HTR-8/SVneo (cell line): ENCODE results near the gene RPL19.

Source experiments
- DNase-seq: peaks from one replicate; pipeline ENCODE4 v3.0.0; 2011; ENCODE audit warnings: low spot score, mixed read lengths; ENCODE audit not compliant: insufficient read length
- FAIRE-seq: peaks from 2 replicates; lab custom pipeline; 2011; peaks lifted over from hg19 to GRCh38; lab: Jason Lieb, UNC

Gene RPL19

DNA sequence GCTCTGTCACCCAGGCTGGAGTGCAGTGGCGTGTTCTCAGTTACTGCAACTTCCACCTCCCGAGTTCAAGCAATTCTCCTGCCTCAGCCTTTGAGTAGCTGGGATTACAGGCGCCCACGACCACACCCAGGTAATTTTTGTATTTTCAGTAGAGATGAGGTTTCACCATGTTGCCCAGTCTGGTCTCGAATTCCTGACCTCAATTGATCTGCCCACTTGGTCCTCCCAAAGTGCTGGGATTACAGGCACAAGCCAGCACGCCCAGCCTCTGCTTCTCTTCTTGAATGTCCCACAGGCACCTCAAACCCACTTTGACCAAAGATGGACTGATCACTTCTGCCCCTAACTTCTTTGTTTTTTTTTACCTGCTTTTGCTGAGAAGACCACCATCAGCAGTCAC, 29.5 kb upstream of the RPL19 start:
- FAIRE-seq = no peak

GRCh38 chr17:39171933-39172332, 28.1 kb upstream of the RPL19 start:
- FAIRE-seq (peak; percentile 57), DNase-seq (no peak)

More for the DNA sequence above, 29.5 kb upstream of the RPL19 start:
- no peak for DNase-seq

GRCh38 chr17:39173080-39173479, 27.0 kb upstream of the RPL19 start:
- DNase-seq (no peak), FAIRE-seq (no peak)

- FAIRE-seq = peak; percentile 4
- no peak for DNase-seq
These were observed 26.4 kb upstream of the RPL19 start for GRCh38 chr17:39173526-39174274.

DNA sequence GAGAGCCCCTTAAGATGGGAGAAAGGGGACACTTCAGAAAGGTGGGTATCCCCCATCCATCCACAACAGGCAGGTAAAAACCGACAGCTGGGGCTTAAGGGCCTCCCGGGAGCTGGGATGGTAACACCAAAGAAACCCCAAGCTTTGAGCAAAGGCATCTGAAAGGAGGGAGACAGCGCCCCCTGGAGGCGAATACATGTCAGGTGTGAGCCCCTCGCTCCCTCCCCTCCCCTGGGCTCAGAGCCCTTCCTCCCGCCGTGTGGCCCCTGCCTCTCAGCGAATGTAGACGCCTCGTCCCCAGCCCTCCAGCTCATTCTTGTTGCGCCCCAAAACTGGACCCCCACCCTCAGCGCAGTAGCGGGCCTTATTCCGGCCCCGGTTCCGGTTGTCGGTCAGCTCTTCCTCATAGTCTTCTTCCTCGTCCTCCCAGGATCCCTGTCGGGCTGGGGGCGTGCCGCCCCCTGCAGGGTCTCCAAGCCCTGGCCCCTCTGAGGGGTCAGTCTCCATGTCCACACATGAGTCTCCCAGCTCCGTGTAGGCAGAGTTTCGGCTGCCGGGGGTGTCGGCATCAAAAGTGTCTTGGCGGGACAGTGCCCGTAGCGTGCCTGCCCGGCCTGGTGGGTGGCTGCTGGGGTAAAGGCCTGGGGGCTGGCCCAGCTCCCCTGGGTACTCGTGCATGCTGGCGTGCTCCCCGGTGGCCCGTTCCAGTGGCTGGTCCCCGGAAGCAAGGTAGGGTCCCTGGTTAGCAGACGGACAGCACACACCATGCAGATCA, 25.0 kb upstream of the RPL19 start:
- peak; percentile 84 for DNase-seq
- FAIRE-seq = peak; percentile 75

DNA sequence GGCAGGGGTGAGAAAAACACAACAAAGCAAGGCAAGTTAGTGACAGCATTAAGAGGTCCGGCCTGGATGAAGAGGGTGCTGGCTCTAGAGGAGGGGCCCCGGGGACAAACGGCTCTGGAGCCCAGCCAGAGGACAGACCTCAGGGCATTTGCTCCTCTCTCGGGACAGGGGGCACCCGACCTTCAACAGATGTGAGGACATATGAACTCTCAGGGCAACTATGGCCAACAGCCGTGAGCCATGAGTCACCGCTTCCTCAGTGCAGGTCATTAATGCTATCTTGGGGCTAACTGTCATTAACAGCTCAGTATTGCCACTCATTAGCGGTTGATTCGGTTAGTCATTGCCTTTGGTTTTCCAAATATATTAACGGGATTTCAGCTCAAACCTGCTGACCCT, 24.4 kb upstream of the RPL19 start:
- FAIRE-seq = no peak
- no peak for DNase-seq

DNA sequence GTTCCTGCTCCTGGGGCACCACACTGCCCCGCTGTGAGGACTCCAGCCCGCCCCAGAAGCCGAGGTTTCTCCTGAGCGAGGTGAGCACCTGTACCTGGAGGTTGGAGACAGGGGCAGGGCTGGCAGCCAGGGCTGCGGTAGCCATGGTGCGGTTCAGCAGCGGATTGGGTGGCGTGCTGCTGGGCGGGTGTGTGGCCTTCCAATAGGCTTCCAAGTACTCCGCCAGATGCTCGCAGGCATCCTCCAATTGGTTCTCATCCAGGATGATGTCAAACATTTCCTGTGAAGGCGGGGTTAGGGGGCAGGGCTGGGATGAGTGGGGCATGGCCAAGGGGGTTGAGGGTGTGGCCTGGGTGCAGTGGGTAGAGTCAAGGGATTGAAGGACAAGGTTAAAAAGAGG, 22.8 kb upstream of the RPL19 start:
- no peak for FAIRE-seq
- no peak for DNase-seq

- no peak for FAIRE-seq
- no peak for DNase-seq
These were observed 21.5 kb upstream of the RPL19 start for GRCh38 chr17:39178536-39178935.

- no peak for DNase-seq
- peak; percentile 26 for FAIRE-seq
These were observed 18.8 kb upstream of the RPL19 start for GRCh38 chr17:39181303-39181702.

DNA sequence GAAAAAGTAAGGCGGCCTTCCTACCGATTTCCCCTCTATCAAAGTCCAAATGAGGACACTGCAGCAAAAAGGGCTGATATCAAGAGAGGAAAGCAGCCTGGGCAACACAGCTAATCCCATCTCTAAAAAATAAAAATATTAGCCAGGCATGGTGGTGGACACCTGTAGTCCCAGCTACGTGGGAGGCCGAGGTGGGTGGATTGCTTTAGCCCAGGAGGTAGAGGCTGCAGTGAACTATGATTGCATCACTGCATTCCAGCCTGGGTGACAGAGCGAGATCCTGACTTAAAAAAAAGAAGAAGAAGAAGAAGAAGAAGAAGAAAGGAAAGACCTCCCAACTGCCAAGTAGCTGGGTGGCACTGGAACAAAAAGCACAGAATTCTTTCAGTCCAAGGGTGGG, 17.0 kb upstream of the RPL19 start:
- DNase-seq = no peak
- FAIRE-seq = no peak

DNA sequence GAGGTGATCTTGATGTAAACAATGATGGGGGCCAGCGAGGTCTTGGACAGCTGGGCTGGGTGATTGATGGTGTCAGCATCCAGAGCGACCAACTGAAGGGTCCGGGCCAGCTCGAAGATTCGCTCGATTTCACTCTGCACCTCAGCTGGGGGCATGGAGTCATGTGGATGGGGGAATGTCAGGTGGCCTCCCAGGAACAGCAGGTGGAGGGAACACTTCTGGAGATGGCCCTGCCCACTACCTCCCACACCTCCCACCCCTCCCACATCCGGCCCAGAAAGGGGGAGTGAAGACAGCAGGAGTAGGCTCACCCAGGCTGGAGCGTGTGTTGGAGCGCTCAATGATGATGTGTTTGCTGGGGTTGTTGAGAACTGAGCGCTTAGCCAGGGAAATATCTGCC, 16.4 kb upstream of the RPL19 start:
- FAIRE-seq (peak; percentile 63), DNase-seq (no peak)

DNA sequence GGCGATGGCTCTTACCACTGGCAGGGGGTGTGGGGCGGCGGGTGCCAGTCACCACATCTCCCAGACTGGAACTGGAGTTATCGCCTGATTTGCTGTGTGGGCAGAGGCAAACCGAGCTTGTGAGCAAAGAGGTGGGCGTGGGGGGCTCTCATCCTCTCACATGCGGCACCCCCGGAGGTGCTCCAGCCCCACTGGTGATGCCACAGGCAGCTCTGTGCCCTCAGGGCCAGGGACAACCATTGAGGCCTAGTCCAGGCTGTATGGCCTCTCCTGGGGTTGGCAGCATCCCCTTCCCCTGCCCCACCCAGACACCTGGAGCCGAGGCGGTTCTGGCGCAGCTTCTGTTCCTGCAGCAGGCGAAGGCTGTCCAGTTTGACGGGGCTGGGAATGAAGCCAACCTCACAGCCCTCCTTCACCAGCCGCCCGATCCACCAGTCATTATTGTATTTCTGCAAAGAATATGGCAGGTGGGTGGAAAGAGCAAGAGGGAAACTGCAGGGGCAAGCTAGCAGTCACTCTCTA, 13.5 kb upstream of the RPL19 start:
- FAIRE-seq (no peak), DNase-seq (no peak)

GRCh38 chr17:39187152-39187830, 12.8 kb upstream of the RPL19 start:
- DNase-seq (no peak), FAIRE-seq (peak; percentile 52)

DNA sequence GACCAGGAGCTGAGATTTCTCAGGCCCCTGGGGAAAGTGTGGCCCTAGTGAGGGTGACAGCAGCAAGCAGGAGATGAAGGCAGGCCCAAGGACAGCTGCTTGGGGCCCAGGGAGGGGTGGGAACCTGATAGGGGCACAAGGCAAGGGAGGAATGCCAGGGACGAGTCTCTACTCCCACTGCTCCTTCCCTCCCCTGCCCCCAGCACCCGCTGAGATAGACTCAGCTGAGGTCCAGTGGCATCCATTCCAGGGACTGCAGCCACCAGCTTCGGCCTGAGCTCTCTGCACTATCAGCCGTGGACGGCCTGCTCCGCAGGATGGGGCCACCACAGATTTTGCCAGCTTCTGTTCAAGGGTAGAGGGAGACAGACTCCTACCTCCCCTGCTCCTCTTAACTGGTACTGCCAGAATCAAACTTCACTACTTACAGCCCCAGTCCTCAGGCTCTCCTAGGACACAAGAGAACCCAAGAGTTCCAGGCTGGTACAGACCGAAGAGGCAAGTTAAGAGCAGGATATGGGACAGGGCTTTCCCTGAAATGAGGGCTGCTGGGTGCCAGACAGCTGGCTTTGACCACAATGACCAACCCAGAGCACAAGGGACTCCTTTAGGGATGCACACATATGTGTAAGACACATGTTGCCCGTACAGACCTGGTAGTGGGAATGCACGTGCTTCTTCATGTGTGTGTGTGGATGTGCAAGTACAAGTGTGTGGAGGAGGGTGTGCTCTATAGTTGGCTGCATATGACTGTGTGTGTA, 8.2 kb upstream of the RPL19 start:
- peak; percentile 4 for FAIRE-seq
- DNase-seq = no peak

GRCh38 chr17:39192901-39193300, 7.2 kb upstream of the RPL19 start:
- peak; percentile 89 for FAIRE-seq
- no peak for DNase-seq

DNA sequence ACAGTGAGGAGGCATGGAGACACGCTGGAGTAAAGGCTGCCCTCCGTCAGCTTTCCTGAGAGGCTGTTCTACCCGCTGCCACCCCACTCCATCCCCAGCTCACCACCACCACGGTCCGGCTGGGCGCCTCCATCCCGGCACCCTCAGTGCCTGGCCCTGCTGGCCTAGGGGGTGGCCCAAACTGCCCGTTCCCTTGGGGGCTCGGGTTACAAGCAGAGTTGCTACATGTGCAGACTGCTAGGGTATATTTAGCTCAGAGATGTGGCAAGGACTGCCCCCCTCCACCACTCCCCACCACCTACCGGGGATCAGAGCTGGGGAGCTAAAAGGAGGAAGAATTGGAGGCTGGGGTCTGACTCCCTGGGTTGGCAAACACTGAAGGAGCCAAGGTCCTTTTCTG, 6.7 kb upstream of the RPL19 start:
- FAIRE-seq = no peak
- no peak for DNase-seq

- peak; percentile 91 for FAIRE-seq
- DNase-seq = no peak
These were observed 5.7 kb upstream of the RPL19 start for GRCh38 chr17:39194089-39194984.

GRCh38 chr17:39194985-39195524, 5.0 kb upstream of the RPL19 start:
- DNase-seq (no peak), FAIRE-seq (no peak)
